Measurements from ENCODE around the gene STEAP3.

The STEAP3 gene

DNA sequence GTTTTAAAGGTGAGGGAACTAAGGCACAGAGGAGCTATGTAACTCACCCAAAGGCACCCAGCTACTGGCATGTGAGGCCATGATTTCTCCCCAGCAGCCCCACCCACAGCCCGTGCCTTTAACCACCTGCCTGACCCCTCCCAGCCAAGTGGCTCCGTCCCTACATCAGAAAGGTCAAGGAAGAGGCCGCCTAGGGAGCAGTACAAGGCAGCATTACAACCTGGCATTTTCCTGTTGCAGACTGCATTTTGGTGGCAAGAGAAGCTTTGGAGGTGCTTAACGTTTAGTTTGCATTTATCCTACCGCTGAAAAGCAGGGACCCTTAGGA is 17.5 kb downstream of the STEAP3 start:
- no peak for TF ChIP-seq POLR2A (IDR thresholded peaks at IDR 0.05; ENCODE audit: low read depth, low read length)
- DNase-seq (ENCODE audit: insufficient read length, low spot score), result no peak
- FAIRE-seq, result no peak

DNA sequence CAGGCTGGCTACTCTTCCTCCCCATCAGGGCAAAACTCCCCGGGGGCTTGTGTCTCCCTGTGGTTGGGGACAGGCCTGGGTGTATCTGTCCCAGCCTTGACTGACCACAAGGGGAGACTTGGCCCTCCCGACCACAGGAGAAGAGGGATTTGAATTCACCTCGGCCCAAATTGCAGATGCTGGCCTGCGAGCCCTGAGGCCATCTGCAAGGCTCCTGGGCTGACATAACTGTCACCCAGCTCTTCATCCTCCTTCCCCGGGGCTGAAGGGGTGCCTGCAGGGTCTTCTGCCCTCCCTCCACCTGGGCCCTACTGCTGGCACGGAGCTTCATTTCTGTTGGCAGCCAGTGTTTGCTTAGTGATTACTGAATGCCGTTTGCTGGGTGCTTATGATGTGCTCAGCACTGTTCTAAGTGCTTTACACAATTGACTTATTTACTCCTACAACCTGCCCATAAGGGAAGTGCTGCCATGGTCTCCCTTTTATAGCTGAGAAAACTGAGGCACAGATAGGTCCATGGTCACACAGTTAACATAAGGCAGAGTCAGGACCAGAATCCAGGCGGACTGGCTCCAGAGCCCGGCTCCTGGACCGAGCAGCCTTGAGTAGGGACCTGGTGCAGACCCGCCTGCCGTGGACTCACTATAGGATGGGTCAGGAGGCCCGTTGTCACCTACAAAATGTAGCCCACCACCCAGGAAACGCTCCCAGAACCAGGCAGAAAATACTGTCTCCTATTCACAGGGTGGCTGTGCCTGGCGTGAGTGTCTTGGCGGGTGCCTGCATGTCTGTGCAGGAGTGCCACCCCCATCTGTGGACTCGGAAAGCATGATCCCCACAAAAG is 18.9 kb downstream of the STEAP3 start:
- no peak for TF ChIP-seq POLR2A (IDR thresholded peaks at IDR 0.05; ENCODE audit: low read depth, low read length)
- DNase-seq (ENCODE audit: insufficient read length, low spot score) (no peak), FAIRE-seq (no peak)

DNA sequence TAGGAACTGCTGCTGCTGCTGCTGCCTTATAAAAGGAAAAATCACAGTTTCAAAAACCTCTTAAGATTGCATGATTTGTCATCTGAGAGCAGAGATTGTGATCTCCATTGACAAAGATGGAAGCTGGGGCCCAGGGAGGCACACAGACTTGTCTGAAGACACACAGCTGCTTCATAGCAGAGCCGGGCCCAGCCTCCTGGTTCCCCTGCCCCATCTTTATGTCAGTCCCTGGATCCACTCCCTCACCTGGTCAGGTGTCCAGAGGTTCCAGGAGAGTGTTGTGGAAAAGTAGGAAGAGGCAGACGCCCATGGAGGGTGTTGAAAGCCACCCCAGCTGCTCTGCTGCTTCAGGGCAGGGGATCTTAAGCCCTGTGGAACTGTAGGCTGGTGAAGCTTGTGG is 20.0 kb downstream of the STEAP3 start:
- TF ChIP-seq POLR2A (IDR thresholded peaks at IDR 0.05; ENCODE audit: low read depth, low read length), result no peak
- no peak for DNase-seq (ENCODE audit: insufficient read length, low spot score)
- FAIRE-seq, result no peak

DNA sequence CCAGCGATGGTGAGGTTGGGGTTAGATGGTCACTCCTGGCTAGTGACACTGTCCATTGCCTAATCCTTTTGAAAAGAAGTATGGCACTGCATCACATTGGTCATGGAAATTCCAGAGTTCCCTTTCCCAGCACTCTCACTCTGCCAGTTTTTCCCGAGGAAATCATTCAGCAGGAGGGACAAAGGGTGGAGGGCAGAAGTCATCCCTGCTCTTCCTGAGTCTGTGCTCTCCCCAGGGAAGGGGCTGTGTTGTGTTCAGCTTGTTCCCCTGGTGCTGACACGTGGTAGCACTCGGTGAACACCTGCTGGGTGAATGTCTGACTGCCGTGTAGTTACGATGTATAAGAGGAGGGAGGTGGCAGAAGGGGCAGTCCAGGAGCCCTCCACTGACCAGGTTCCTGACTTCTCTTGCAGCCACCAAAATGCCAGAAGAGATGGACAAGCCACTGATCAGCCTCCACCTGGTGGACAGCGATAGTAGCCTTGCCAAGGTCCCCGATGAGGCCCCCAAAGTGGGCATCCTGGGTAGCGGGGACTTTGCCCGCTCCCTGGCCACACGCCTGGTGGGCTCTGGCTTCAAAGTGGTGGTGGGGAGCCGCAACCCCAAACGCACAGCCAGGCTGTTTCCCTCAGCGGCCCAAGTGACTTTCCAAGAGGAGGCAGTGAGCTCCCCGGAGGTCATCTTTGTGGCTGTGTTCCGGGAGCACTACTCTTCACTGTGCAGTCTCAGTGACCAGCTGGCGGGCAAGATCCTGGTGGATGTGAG is 21.6 kb downstream of the STEAP3 start:
- FAIRE-seq, result no peak
- no peak for DNase-seq (ENCODE audit: insufficient read length, low spot score)
- TF ChIP-seq POLR2A (IDR thresholded peaks at IDR 0.05; ENCODE audit: low read depth, low read length), result no peak

DNA sequence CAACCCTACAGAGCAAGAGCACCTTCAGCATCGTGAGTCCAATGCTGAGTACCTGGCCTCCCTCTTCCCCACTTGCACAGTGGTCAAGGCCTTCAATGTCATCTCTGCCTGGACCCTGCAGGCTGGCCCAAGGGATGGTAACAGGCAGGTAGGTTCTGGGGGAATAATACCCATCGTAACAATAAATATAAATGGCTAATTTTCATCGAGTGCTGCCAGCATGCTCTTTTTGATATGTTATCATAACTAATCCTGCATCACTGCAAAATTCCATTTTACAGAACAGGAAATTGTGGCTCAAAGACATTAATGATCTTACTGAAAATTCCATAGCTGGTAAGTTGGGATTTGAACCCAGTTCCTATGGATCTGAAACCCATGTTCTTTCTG is 22.2 kb downstream of the STEAP3 start:
- TF ChIP-seq POLR2A (IDR thresholded peaks at IDR 0.05; ENCODE audit: low read depth, low read length), result no peak
- no peak for DNase-seq (ENCODE audit: insufficient read length, low spot score)
- FAIRE-seq, result no peak

DNA sequence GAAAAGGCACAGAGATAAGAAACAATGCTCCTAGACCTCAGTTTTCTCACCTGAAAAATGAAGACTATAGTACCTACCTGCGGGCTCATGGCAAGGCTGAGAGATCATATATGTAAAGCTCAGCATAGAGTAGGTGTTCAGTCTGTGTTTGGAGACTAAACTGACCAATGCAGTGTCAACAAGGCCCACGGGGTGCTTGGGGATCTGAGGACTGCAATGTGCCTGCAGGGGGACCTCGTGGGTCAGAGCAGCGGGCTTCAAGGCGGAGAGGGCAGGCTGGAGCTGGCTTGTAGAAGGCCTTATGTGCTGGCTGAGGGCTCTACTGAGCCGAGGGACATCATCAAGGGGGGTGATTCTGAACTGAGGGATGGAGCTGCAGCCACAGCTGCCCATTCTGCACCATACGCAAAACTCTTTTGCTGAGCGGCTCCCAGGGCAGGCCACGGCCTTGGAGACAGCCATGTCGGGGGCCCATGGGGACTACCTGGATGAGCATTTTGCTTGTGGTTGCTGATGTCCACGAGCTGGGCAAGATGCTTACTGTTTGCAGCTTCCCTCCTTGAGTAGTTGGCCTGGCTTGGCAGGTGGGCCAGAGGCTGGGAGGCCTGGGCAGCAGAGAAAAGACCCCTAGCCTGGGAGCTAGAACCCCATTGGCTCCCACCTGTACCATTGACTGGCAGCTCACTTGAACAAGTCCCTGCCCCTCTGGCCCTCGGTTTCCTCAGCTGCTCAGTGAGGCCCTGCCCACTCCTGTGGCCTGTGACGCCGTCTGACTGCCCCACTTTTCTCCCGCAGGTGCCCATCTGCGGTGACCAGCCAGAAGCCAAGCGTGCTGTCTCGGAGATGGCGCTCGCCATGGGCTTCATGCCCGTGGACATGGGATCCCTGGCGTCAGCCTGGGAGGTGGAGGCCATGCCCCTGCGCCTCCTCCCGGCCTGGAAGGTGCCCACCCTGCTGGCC is 23.5 kb downstream of the STEAP3 start:
- FAIRE-seq (no peak), DNase-seq (ENCODE audit: insufficient read length, low spot score) (no peak)
- TF ChIP-seq POLR2A (IDR thresholded peaks at IDR 0.05; ENCODE audit: low read depth, low read length), result no peak

DNA sequence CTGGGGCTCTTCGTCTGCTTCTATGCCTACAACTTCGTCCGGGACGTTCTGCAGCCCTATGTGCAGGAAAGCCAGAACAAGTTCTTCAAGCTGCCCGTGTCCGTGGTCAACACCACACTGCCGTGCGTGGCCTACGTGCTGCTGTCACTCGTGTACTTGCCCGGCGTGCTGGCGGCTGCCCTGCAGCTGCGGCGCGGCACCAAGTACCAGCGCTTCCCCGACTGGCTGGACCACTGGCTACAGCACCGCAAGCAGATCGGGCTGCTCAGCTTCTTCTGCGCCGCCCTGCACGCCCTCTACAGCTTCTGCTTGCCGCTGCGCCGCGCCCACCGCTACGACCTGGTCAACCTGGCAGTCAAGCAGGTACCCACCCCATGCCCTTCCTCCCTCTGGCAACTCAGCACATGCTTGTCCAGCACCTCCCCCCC is 24.2 kb downstream of the STEAP3 start:
- DNase-seq (ENCODE audit: insufficient read length, low spot score) (no peak), FAIRE-seq (no peak)
- no peak for TF ChIP-seq POLR2A (IDR thresholded peaks at IDR 0.05; ENCODE audit: low read depth, low read length)

DNA sequence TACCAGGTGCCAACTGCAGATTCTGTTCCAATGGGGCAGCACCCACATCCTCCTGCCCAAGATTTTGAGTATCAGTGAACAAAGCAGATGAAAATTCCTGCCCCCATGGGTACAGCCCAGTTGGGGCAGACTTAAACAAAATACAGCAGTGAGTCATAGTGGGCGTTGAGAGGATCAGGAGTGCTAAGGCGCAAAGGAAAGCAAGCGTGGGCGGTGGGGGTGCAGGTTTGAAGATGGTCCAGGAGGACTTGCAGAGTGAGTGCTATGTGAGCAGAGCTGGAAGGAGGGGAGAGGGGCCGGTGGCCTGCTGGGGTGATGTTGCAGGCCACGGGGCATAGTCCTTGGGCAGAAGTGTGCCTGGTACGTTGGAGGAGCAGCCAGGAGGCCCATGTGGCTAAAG is 24.7 kb downstream of the STEAP3 start:
- no peak for FAIRE-seq
- DNase-seq (ENCODE audit: insufficient read length, low spot score), result no peak
- no peak for TF ChIP-seq POLR2A (IDR thresholded peaks at IDR 0.05; ENCODE audit: low read depth, low read length)

DNA sequence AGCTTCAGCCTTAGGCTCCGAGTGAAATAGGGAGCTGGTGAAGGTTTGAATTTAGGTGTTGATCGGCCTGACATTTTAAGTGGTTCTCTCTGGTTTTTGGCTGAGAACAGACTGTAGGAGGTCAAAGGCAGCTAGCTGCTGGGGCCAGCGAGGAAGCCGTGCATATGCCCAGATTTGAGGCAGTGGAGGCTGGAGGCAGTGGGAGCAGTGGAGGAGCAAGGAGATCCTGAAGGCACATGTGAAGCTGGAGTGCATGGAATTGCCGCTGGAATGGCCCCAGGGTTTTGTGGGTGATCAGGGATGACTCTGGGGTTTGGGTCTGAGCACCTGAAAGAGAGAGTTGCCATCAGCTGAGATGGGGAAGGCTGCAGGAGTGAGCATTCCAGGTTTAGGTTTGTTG is 25.1 kb downstream of the STEAP3 start:
- no peak for TF ChIP-seq POLR2A (IDR thresholded peaks at IDR 0.05; ENCODE audit: low read depth, low read length)
- no peak for FAIRE-seq

DNA sequence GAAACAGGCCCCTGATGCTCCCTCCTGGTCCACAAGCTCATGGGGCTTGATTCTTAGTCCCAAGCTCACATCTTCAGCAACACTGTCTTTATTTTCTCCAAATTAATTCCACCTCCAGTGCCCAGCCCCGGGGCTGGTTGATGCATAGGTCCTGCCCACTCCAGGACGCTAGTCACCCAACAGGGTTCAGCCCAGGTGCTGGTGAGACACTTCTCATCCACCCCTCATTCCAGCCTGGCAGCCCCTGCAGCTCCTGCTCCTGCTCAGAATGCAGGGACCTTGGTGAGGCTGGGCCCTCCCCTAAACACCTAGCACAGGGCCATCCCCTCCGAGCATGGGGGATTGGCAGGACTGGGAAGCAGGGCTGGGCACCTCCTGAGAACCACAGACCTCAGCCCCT is 25.7 kb downstream of the STEAP3 start:
- TF ChIP-seq POLR2A (IDR thresholded peaks at IDR 0.05; ENCODE audit: low read depth, low read length), result no peak
- DNase-seq (ENCODE audit: insufficient read length, low spot score), result no peak
- FAIRE-seq, result no peak

More for the DNA sequence above, 25.1 kb downstream of the STEAP3 start:
- DNase-seq (ENCODE audit: insufficient read length, low spot score), result no peak

DNA sequence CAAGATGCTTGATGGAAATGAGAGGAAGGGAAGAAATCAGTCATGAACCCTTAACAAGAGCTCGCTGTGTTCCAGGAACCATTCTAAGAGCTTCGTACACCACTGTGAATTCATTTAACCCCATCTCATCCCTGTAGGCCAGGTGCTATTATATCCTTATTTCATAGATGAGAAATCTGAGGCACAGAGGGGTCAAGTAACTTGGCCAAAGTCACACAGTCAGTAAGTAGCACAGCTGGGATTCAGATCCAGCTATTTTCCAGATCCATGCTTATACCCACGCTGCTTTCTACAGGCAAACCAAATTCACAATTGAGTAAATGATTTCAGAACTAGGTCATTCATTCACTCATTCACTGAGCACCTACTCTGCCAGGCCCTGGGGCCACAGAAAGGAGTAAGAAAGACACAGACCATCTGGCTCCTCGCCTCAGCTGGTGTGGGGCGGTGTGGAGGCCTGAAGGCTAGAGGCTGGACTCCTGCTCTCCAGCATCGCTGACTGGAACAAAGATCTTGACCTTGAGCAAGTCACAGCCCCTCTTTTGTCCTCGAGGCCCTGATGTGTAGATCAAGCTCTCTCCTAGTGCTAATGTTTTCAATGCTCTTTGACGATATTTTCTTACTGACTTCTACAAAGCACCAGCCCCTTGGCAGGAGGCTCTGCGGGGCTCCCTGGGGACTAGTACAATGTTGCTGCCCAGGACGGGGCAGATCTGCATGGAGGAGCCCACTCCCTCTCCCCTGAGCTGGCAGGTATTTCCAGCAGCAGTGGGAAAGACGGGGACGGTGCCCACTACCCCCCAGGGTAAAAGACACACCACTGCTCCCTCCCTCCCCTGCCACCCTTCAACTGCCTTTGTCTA is 26.5 kb downstream of the STEAP3 start:
- no peak for TF ChIP-seq POLR2A (IDR thresholded peaks at IDR 0.05; ENCODE audit: low read depth, low read length)
- FAIRE-seq, result no peak
- no peak for DNase-seq (ENCODE audit: insufficient read length, low spot score)

DNA sequence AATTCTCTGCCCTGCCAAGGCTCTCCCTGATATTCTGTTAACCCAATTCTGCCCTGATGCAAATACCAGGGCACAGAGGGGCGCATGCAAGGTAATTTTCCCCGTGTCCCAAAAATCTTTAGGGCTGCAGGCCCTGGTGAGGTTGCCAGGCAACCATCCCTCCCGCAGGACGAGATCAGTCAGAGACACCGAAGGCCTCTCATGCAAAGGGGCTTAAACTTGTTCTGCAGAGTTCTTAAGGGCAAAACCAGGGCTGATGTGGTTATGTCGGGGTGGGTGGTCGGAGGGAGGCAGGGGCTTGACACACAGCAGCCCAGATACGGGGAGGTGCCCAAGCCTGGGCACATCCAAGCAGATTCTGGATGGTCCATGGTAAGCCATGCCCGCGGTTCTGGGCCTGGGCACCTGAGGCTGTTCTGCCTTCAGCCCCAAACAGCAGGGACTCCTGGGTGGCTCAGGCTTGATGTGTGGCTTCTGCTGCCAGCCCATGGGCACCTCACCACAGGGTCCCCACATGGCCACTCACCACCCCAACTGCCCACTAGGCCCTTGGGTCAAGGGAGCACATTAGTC is 27.2 kb downstream of the STEAP3 start:
- FAIRE-seq (no peak), DNase-seq (ENCODE audit: insufficient read length, low spot score) (no peak)
- TF ChIP-seq POLR2A (IDR thresholded peaks at IDR 0.05; ENCODE audit: low read depth, low read length), result no peak

DNA sequence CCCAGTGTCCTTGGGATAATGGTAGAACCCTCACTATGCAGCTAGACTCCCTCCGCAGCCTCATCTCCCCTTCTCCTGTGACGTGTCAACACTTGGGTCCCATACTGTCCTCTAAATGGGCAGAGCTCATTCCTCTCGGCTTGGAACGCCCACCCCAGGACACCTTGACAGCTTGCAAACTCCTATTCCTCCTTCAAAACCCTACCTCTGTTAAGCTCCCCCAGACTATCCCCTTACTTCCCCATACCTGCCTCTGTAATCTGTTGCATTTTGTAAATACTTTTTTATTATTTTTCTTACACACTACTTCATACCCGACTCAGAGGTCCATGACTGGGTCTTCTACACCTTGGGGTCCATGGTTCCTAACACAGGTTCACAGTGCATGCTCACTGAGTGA is 28.0 kb downstream of the STEAP3 start:
- no peak for FAIRE-seq
- DNase-seq (ENCODE audit: insufficient read length, low spot score), result no peak
- no peak for TF ChIP-seq POLR2A (IDR thresholded peaks at IDR 0.05; ENCODE audit: low read depth, low read length)

Measured in H54 (cell line).